ENCODE measurements around the gene SEC61G. TPM values are rescaled to one million over a fixed set of nuclear protein-coding genes. Genes with fewer than 3 reads are reported as not detected.

The SEC61G gene
- total RNA-seq, 1 donor from 2014 or later = 966 TPM

- Histone ChIP-seq H3K4me1 (no peaks in the 10 kb centered on the region), H3K79me2 (ENCODE audit: low read depth) (no peaks in the 10 kb centered on the region), H2AFZ (replicated peaks) (no peak overlapping the region), H3K4me3 (no peak overlapping the region), H3F3A (ENCODE audit: low read depth) (no peaks in the 10 kb centered on the region), H3K9ac (no peak overlapping the region), H3K9me3 (ENCODE audit: low read depth) (no peaks in the 10 kb centered on the region), H3K27me3 (no peaks in the 10 kb centered on the region), H3K36me3 (no peaks in the 10 kb centered on the region), H3K4me2 (no peak overlapping the region), H4K20me1 (ENCODE audit: low read depth) (no peaks in the 10 kb centered on the region), H3K27ac (no peak overlapping the region)
- H3K36me3 Mint-ChIP-seq = peaks cover 17% of the 10 kb centered on the region
- no peaks in the 10 kb centered on the region for H3K9me3 Mint-ChIP-seq
- TF ChIP-seq, protein P1, sequence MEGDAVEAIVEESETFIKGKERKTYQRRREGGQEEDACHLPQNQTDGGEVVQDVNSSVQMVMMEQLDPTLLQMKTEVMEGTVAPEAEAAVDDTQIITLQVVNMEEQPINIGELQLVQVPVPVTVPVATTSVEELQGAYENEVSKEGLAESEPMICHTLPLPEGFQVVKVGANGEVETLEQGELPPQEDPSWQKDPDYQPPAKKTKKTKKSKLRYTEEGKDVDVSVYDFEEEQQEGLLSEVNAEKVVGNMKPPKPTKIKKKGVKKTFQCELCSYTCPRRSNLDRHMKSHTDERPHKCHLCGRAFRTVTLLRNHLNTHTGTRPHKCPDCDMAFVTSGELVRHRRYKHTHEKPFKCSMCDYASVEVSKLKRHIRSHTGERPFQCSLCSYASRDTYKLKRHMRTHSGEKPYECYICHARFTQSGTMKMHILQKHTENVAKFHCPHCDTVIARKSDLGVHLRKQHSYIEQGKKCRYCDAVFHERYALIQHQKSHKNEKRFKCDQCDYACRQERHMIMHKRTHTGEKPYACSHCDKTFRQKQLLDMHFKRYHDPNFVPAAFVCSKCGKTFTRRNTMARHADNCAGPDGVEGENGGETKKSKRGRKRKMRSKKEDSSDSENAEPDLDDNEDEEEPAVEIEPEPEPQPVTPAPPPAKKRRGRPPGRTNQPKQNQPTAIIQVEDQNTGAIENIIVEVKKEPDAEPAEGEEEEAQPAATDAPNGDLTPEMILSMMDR (IDR thresholded peaks at IDR 0.05) = no peak
- TF ChIP-seq EZH2 (IDR thresholded peaks at IDR 0.05) (no peak), EZH2phosphoT487 (IDR thresholded peaks at IDR 0.05) (no peak)
- peaks cover 2% of the 10 kb centered on the region for H3K27me3 Mint-ChIP-seq (ENCODE audit: insufficient read depth, low read depth)
- no peaks in the 10 kb centered on the region for H3K4me1 Mint-ChIP-seq
- H3K4me3 Mint-ChIP-seq = no peak overlapping the region
- no peak overlapping the region for H3K27ac Mint-ChIP-seq
- DNase-seq (ENCODE audit: low spot score) = no peak
Measured at GRCh38 chr7:54743580-54743979, 15.4 kb downstream of the SEC61G start.

- Histone ChIP-seq H3F3A (ENCODE audit: low read depth) (no peaks in the 10 kb centered on the region), H3K27ac (no peak overlapping the region), H4K20me1 (ENCODE audit: low read depth) (no peaks in the 10 kb centered on the region), H3K4me3 (no peak overlapping the region), H2AFZ (replicated peaks) (no peak overlapping the region), H3K9me3 (ENCODE audit: low read depth) (no peaks in the 10 kb centered on the region), H3K4me1 (no peaks in the 10 kb centered on the region), H3K36me3 (no peaks in the 10 kb centered on the region), H3K4me2 (no peak overlapping the region), H3K79me2 (ENCODE audit: low read depth) (no peaks in the 10 kb centered on the region), H3K27me3 (no peaks in the 10 kb centered on the region), H3K9ac (no peak overlapping the region)
- Mint-ChIP-seq H3K36me3 (no peaks in the 10 kb centered on the region), H3K27me3 (ENCODE audit: insufficient read depth, low read depth) (peaks cover 3% of the 10 kb centered on the region), H3K4me3 (no peak overlapping the region), H3K27ac (no peak overlapping the region), H3K4me1 (no peaks in the 10 kb centered on the region), H3K9me3 (peaks cover 4% of the 10 kb centered on the region)
- no peak for DNase-seq (ENCODE audit: low spot score)
- TF ChIP-seq EZH2 (IDR thresholded peaks at IDR 0.05) (no peak), EZH2phosphoT487 (IDR thresholded peaks at IDR 0.05) (no peak)
- TF ChIP-seq, protein P1 (IDR thresholded peaks at IDR 0.05) = no peak
Measured at GRCh38 chr7:54738737-54739136, 20.3 kb downstream of the SEC61G start.

- no peaks in the 10 kb centered on the region for H3K36me3 Mint-ChIP-seq
- Histone ChIP-seq H3K4me2 (no peak overlapping the region), H3K4me3 (no peak overlapping the region), H2AFZ (replicated peaks) (no peak overlapping the region), H3K36me3 (no peaks in the 10 kb centered on the region), H4K20me1 (ENCODE audit: low read depth) (no peaks in the 10 kb centered on the region), H3K79me2 (ENCODE audit: low read depth) (no peaks in the 10 kb centered on the region), H3F3A (ENCODE audit: low read depth) (no peaks in the 10 kb centered on the region), H3K27ac (no peak overlapping the region), H3K9me3 (ENCODE audit: low read depth) (no peaks in the 10 kb centered on the region), H3K4me1 (no peaks in the 10 kb centered on the region), H3K9ac (no peak overlapping the region), H3K27me3 (no peaks in the 10 kb centered on the region)
- no peaks in the 10 kb centered on the region for H3K27me3 Mint-ChIP-seq (ENCODE audit: insufficient read depth, low read depth)
- H3K4me1 Mint-ChIP-seq = no peaks in the 10 kb centered on the region
- TF ChIP-seq, protein P1 (IDR thresholded peaks at IDR 0.05) = no peak
- TF ChIP-seq EZH2phosphoT487 (IDR thresholded peaks at IDR 0.05) (no peak), EZH2 (IDR thresholded peaks at IDR 0.05) (no peak)
- H3K4me3 Mint-ChIP-seq = no peak overlapping the region
- no peak for DNase-seq (ENCODE audit: low spot score)
- H3K9me3 Mint-ChIP-seq = peaks cover 4% of the 10 kb centered on the region
- no peak overlapping the region for H3K27ac Mint-ChIP-seq
Measured at GRCh38 chr7:54729107-54729506, 29.9 kb downstream of the SEC61G start.

Data from neural progenitor cell (in vitro differentiated cells).